GM12878 (cell line): ENCODE data around the gene AIFM3. TPM values are rescaled to one million over a fixed set of nuclear protein-coding genes. Genes with fewer than 3 reads are reported as not detected.

ENCODE experiments used
- BHLHE40 ChIP-seq, 2 experiments: fragments of 450-650 bp in 1 of 2; IDR thresholded peaks; 2 replicates each; pipeline ENCODE4 v1.6.1; 2011 to 2017; ENCODE audit warnings: low read depth in 2 of 2, borderline replicate concordance in 1 of 2, improper control_type of control experiment in 1 of 2, low read length in 1 of 2, mild to moderate bottlenecking in 1 of 2
- CBFB ChIP-seq: IDR thresholded peaks from 2 replicates; pipeline ENCODE4 v1.6.1; 2016; ENCODE audit warnings: antibody characterized with exemption, low read depth
- CHD2 ChIP-seq: IDR thresholded peaks from 2 replicates; pipeline ENCODE4 v1.6.1; 2011; ENCODE audit warnings: low read depth, low read length, improper control_type of control experiment, borderline replicate concordance
- CHD4 ChIP-seq: fragments of 200-600 bp; sonication (generic); IDR thresholded peaks from 2 replicates; pipeline ENCODE4 v1.6.1; 2016; ENCODE audit warnings: mild to moderate bottlenecking
- E2F4 ChIP-seq: IDR thresholded peaks from 2 replicates; pipeline ENCODE4 v1.6.1; 2012; ENCODE audit warnings: low read depth, low read length, improper control_type of control experiment
- E2F8 ChIP-seq: fragments of 450-650 bp; IDR thresholded peaks from 2 replicates; pipeline ENCODE4 v1.6.1; 2018; ENCODE audit warnings: mild to moderate bottlenecking, low read depth, moderate library complexity; ENCODE audit not compliant: partially characterized antibody
- ELK1 ChIP-seq: IDR thresholded peaks from 2 replicates; pipeline ENCODE4 v1.6.1; 2012; ENCODE audit warnings: low read depth, low read length, improper control_type of control experiment
- ETV6 ChIP-seq, 2 experiments: fragments of 450-650 bp in 1 of 2; IDR thresholded peaks in 1 of 2; conservative IDR thresholded peaks in 1 of 2; 2 replicates each; pipeline ENCODE4 v1.6.1; 2014; ENCODE audit warnings: antibody characterized with exemption in 1 of 2, borderline replicate concordance in 1 of 2, low read depth in 1 of 2, mild to moderate bottlenecking in 1 of 2, moderate library complexity in 1 of 2
- HDGF ChIP-seq: fragments of 450-650 bp; IDR thresholded peaks from 2 replicates; pipeline ENCODE4 v1.6.1; 2016; ENCODE audit warnings: antibody characterized with exemption
- PAX5 ChIP-seq: IDR thresholded peaks from 2 replicates; pipeline ENCODE4 v1.6.1; 2011; ENCODE audit warnings: low read depth, low read length, borderline replicate concordance
- POLR2AphosphoS2 ChIP-seq: IDR thresholded peaks from 2 replicates; pipeline ENCODE4 v1.6.1; 2011; ENCODE audit warnings: low read depth, mild to moderate bottlenecking, low read length, improper control_type of control experiment, moderate library complexity
- RCOR1 ChIP-seq: conservative IDR thresholded peaks from 2 replicates; pipeline ENCODE4 v1.6.1; 2012; ENCODE audit warnings: low read depth, low read length, improper control_type of control experiment
- SREBF2 ChIP-seq: IDR thresholded peaks from 2 replicates; pipeline ENCODE4 v1.6.1; 2012; ENCODE audit warnings: mild to moderate bottlenecking, low read length
- SUZ12 ChIP-seq: fragments of 200-600 bp; sonication (generic); IDR thresholded peaks from one replicate; pipeline ENCODE4 v1.6.1; 2018; ENCODE audit warnings: antibody characterized with exemption, mild to moderate bottlenecking; ENCODE audit not compliant: unreplicated experiment
- USF2 ChIP-seq: IDR thresholded peaks from 2 replicates; pipeline ENCODE4 v1.6.1; 2011; ENCODE audit warnings: low read depth, low read length, improper control_type of control experiment, borderline replicate concordance
- YY1 ChIP-seq: IDR thresholded peaks from 2 replicates; pipeline ENCODE4 v1.6.1; 2011; ENCODE audit warnings: low read depth, mild to moderate bottlenecking, low read length
- ZNF207 ChIP-seq: fragments of 450-650 bp; IDR thresholded peaks from 2 replicates; pipeline ENCODE4 v1.6.1; 2014; ENCODE audit warnings: antibody characterized with exemption, mild to moderate bottlenecking, borderline replicate concordance
- ZNF384 ChIP-seq: IDR thresholded peaks from 2 replicates; pipeline ENCODE4 v1.6.1; 2012; ENCODE audit warnings: low read depth, mild to moderate bottlenecking, low read length, improper control_type of control experiment, borderline replicate concordance
- ZNF592 ChIP-seq: fragments of 450-650 bp; IDR thresholded peaks from 2 replicates; pipeline ENCODE4 v1.6.1; 2017; ENCODE audit warnings: mild to moderate bottlenecking, moderate library complexity
- polyA plus RNA-seq, 11 experiments: library from polyadenylated mRNA; depleted of rRNA in 4 of 11; unstranded in 6 of 11; stranded (reverse) in 5 of 11; fragments of >200 nt; fragmentation: Nextera tagmentation in 4 of 11; fragmentation: Illumina TruSeq in 1 of 11; extraction: Ambion mirVana in 4 of 11; extraction: Trizol in 1 of 11; gene quantifications; 1 replicate in 1 of 11; 2 replicates in 10 of 11; pipeline versions ENCODE4 v1.2.1 to v1.2.3, GENCODE V29; 2011 to 2016; ENCODE audit warnings: inconsistent platforms in 2 of 11, missing spikeins in 2 of 11, low read depth in 1 of 11
- total RNA-seq, 4 experiments: library from RNA; depleted of rRNA in 3 of 4; stranded (reverse); fragments of >200 nt in 3 of 4; fragmentation: Illumina TruSeq in 1 of 4; extraction: Trizol in 1 of 4; gene quantifications; 2 replicates each; pipeline versions ENCODE4 v1.2.1 to v1.2.3, GENCODE V29; 2013 to 2021

The AIFM3 gene
- total and polyA plus RNA-seq, 10 of the 15 experiments (the other 5 are each of a cell fraction or from before 2014, with no cell fraction given) = 0.06 to 0.34 (median 0.21) TPM; not detected in 6

GRCh38 chr22:21001601-21002325, 34.7 kb downstream of the AIFM3 start, which contains the start of gene THAP7 (continued):
- peak; percentile 83 for TF ChIP-seq ELK1
- 0 out of 2 replicates have a peak, but pooled peaks have one; percentile 24 for TF ChIP-seq ZNF207
- no peak for TF ChIP-seq ZNF384
- TF ChIP-seq YY1 = peak; percentile 90
- TF ChIP-seq SREBF2 = no peak
- peak; percentile 96 for TF ChIP-seq CHD2
- no peak for TF ChIP-seq ETV6 (conservative IDR thresholded peaks at IDR 0.05 in 1 of 2, IDR thresholded peaks at IDR 0.05 in 1 of 2; ENCODE audit: borderline replicate concordance in 1 of 2, low read depth in 1 of 2)
- TF ChIP-seq E2F8 = no peak
- peak; percentile 41; the same call in 1 of the 2 replicates for TF ChIP-seq RCOR1
- peak; percentile 37; the same call in 1 of the 2 replicates for TF ChIP-seq CBFB
- peak; percentile 96 for TF ChIP-seq PAX5
- no peak for TF ChIP-seq SUZ12
- TF ChIP-seq CHD4 = no peak
- TF ChIP-seq POLR2AphosphoS2 = peak; percentile 89
- 0 out of 2 replicates have a peak, but pooled peaks have one; percentile 72 for TF ChIP-seq HDGF
- 0 out of 2 replicates have a peak, but pooled peaks have one; percentile 42 for TF ChIP-seq E2F4
- peak; percentile 36 for TF ChIP-seq USF2
- no peak for TF ChIP-seq ZNF592
- TF ChIP-seq BHLHE40 (IDR thresholded peaks at IDR 0.05; ENCODE audit: borderline replicate concordance in 1 of 2, low read depth in 2 of 2, low read length in 1 of 2) = peak; percentile 94 to 98
